Suprapubic skin (tissue), 4 donors: ENCODE results near the gene RTP3.

Experiments
- CTCF ChIP-seq, 2 donors: fragments of 200-600 bp in 1 of 2; fragments of 450-650 bp in 1 of 2; sonication (generic) in 1 of 2; IDR thresholded peaks; one replicate each; pipeline ENCODE4 v1.5.1; 2016 to 2019; ENCODE audit warnings: antibody characterized with exemption in 2 of 2, mild to moderate bottlenecking in 1 of 2, moderate library complexity in 1 of 2
- EP300 ChIP-seq: sonication (generic); formaldehyde crosslinking; IDR thresholded peaks from one replicate; pipeline ENCODE4 v1.6.1; 2017; ENCODE audit warnings: antibody characterized with exemption
- POLR2A ChIP-seq, 2 donors: fragments of 450-650 bp; IDR thresholded peaks; one replicate each; pipeline ENCODE4 v1.6.1; 2017; ENCODE audit warnings: antibody characterized with exemption in 2 of 2, mild to moderate bottlenecking in 2 of 2, moderate library complexity in 2 of 2
- POLR2AphosphoS5 ChIP-seq, 3 donors: sonication (generic); formaldehyde crosslinking; IDR thresholded peaks; one replicate each; pipeline ENCODE4 v1.6.1; 2017; ENCODE audit warnings: antibody characterized with exemption in 3 of 3

GRCh38 chr3:46453526-46454208 lies 44.1 kb upstream of the RTP3 start:
- TF ChIP-seq CTCF (IDR thresholded peaks at IDR 0.05) (no peak), POLR2AphosphoS5 (IDR thresholded peaks at IDR 0.05) (no peak), POLR2A (IDR thresholded peaks at IDR 0.05) (no peak), EP300 (no peak)
